Upper lobe of left lung (tissue), 4 donors: ENCODE data around the gene VSTM2B.

Experiments used
- CTCF ChIP-seq, 6 experiments: fragments of 450-650 bp in 4 of 6; fragments of 200-600 bp in 2 of 6; sonication (generic) in 2 of 6; IDR thresholded peaks; one replicate each; pipeline ENCODE4 v1.5.1; 2016 to 2019; ENCODE audit warnings: antibody characterized with exemption in 6 of 6
- POLR2A ChIP-seq, 4 donors: fragments of 450-650 bp; IDR thresholded peaks; one replicate each; pipeline ENCODE4 v1.5.1; 2016 to 2017; ENCODE audit warnings: antibody characterized with exemption in 4 of 4, mild to moderate bottlenecking in 2 of 4

- no peak for TF ChIP-seq POLR2A (IDR thresholded peaks at IDR 0.05)
- TF ChIP-seq CTCF (IDR thresholded peaks at IDR 0.05) = no peak
Observed at GRCh38 chr19:29549105-29550070, 23.6 kb downstream of the VSTM2B start.
